ENCODE data around the gene IARS1. TPM values are rescaled to one million over a fixed set of nuclear protein-coding genes. Genes with fewer than 3 reads are reported as not detected.
A peak's percentile ranks its signal among the peaks of the same experiment; 100 is the strongest.

Gene IARS1
- total RNA-seq, 4 donors from 2014 or later = 73.2 to 234 (median 161) TPM

DNA sequence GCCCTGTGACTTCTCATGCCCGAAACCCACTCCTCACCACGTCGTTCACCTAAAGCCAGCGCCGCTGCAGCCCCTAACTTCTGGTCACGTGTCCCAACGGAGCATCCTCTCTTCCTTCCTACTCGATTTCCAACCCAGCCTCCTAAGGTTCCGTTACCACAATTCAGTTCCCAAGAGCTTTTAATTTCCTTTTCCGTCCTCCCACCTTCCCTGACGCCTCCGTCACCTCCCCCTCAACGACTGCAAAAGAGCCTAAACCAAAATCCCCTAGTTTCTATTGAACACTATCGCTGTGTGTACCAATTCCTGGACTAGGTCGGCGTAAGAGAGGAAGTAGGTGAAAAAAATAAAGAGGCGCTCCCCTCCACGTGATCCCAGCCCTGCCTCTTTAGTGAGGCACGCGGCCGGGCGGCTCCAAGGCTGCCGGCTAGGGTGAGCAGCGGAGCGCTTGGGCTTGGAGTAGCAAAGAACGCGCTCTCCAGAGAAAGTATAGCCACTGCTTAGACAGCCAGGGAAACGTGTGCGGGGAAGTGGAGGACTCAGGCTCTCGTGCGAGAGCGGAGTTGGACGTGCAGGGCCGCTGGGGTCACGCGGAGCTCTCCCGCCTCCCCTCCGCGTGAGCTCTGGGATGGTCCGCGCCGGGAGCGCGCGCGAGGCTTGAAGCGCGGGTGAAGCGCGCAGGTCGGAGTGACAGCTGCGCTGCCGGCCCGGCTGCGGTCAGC, 31.9 kb upstream of the IARS1 start, which contains the start of the genes CENPP and NOL8:
Gene CENPP (plus strand): TSS at position 685 of the 722 bp plus-strand sequence.
Gene NOL8 (minus strand): TSS at position 82 of the 722 bp plus-strand sequence. CDS start 1,189 bp downstream, outside the sequence.
- Histone ChIP-seq H3K9me3 (no peaks in the 10 kb centered on the region), H3K27ac (peak within 1 kb of the TSS; percentile 98 to 99), H3K27me3 (no peaks in the 10 kb centered on the region), H3K4me3 (peak within 1 kb of the TSS; percentile 75 to 88), H3K36me3 (no peaks in the 10 kb centered on the region), H3K4me1 (peaks cover 4 to 12% of the 10 kb centered on the region in 2 donors)
- TF ChIP-seq POLR2A (IDR thresholded peaks at IDR 0.05) (peak; percentile 4 to 38), CTCF (IDR thresholded peaks at IDR 0.05) (no peak)
- intact Hi-C loops (cut with DNase I; ENCODE audit: low total_unique reads) = no loop called here
- peak; percentile 80 to 83 for DNase-seq

- Histone ChIP-seq H3K36me3 (no peaks in the 10 kb centered on the region), H3K9me3 (no peaks in the 10 kb centered on the region), H3K4me3 (peak overlapping the region; percentile 75 to 88), H3K27me3 (no peaks in the 10 kb centered on the region), H3K27ac (peak overlapping the region; percentile 98 to 99), H3K4me1 (peaks cover 4 to 12% of the 10 kb centered on the region in 2 donors)
- DNase-seq = peak in 1 of 2 donors; percentile 61
- TF ChIP-seq POLR2A (IDR thresholded peaks at IDR 0.05) (no peak), CTCF (IDR thresholded peaks at IDR 0.05) (no peak)
- intact Hi-C loops (cut with DNase I; ENCODE audit: low total_unique reads) = no loop called here
These were observed 31.4 kb upstream of the IARS1 start for GRCh38 chr9:92324889-92325268.

- TF ChIP-seq POLR2A (IDR thresholded peaks at IDR 0.05) (no peak), CTCF (IDR thresholded peaks at IDR 0.05) (no peak)
- Histone ChIP-seq H3K4me3 (peak overlapping the region; percentile 75 to 88), H3K4me1 (peaks cover 4 to 12% of the 10 kb centered on the region in 2 donors), H3K9me3 (no peaks in the 10 kb centered on the region), H3K27ac (peak overlapping the region; percentile 98 to 99), H3K36me3 (no peaks in the 10 kb centered on the region), H3K27me3 (no peaks in the 10 kb centered on the region)
- intact Hi-C loops (cut with DNase I; ENCODE audit: low total_unique reads) = no loop called here
- no peak for DNase-seq
These were observed 30.9 kb upstream of the IARS1 start for GRCh38 chr9:92324431-92324830.

DNA sequence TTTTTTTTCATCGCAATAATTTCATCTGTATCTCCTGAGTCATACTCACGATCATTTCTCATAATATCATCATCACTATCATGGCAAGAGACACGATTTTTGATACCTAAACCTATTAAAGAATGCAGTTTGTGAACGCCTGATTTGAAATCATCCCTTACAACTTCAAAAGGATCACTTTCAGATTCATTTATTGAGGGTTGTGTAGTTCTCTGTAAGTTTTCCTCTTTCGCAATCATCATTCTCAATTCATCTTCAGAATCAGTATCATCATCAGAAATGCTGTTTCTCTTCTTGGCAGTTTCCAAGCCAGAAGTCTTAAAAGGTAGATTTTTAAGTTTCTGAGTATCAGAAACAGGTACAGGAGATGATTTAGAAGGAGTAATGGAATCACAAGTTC, 22.0 kb upstream of the IARS1 start:
- intact Hi-C loops (cut with DNase I; ENCODE audit: low total_unique reads) = no loop called here
- Histone ChIP-seq H3K27ac (no peak overlapping the region), H3K36me3 (no peaks in the 10 kb centered on the region), H3K27me3 (no peaks in the 10 kb centered on the region), H3K9me3 (no peaks in the 10 kb centered on the region), H3K4me3 (no peak overlapping the region), H3K4me1 (no peaks in the 10 kb centered on the region)
- TF ChIP-seq POLR2A (IDR thresholded peaks at IDR 0.05) (no peak), CTCF (IDR thresholded peaks at IDR 0.05) (no peak)
- DNase-seq = no peak

DNA sequence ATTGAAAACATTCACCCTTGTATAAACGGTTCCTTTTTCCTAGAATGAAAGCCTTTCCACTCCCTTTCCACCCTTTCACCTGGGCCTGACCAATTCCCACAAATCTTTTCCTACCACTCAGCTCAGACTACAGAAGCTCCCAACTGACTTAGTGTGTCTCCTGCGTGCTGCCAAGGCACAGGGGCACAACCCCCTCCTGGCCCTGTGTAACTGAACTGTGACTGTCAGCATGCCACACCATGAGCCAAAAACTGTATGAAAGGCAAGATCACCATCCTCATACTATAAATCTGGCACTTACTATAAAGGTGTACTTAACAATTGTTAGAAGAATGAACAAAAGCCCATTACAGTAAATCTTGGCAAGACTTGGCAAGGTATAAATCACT, 20.1 kb upstream of the IARS1 start:
- Histone ChIP-seq H3K27ac (peak overlapping the region in 1 of 2 donors; percentile 10), H3K27me3 (no peaks in the 10 kb centered on the region), H3K4me1 (no peaks in the 10 kb centered on the region), H3K9me3 (no peaks in the 10 kb centered on the region), H3K36me3 (no peaks in the 10 kb centered on the region), H3K4me3 (no peak overlapping the region)
- intact Hi-C loops (cut with DNase I; ENCODE audit: low total_unique reads) = no loop called here
- TF ChIP-seq POLR2A (IDR thresholded peaks at IDR 0.05) (no peak), CTCF (IDR thresholded peaks at IDR 0.05) (no peak)
- DNase-seq = no peak

Measured in uterus (tissue), 4 donors.